Mesenchymal stem cell (in vitro differentiated cells and primary cell): Measurements from ENCODE around the gene COL23A1.

Source experiments
- DNase-seq: peaks from one replicate; pipeline ENCODE4 v3.0.0-alpha.2; 2013
- H2AFZ ChIP-seq: one replicate; pipeline ENCODE4 v1.6.1; 2013; ENCODE audit warnings: low read depth, mild to moderate bottlenecking, control low read depth, inconsistent platforms, low read length, moderate library complexity
- H2AK5ac ChIP-seq: 2 replicates; pipeline ENCODE4 v1.6.1; 2013; ENCODE audit warnings: low read length, moderate library complexity, mild to moderate bottlenecking, inconsistent platforms; ENCODE audit not compliant: severe bottlenecking
- H2BK120ac ChIP-seq: one replicate; pipeline ENCODE4 v1.6.1; 2013; ENCODE audit warnings: low read depth, mild to moderate bottlenecking, inconsistent platforms, low read length, moderate library complexity
- H2BK12ac ChIP-seq, 2 experiments: one replicate each; pipeline ENCODE4 v1.6.1; 2013; ENCODE audit warnings: inconsistent platforms in 2 of 2, low read length in 2 of 2, mild to moderate bottlenecking in 2 of 2, moderate library complexity in 2 of 2, control low read depth in 1 of 2
- H2BK15ac ChIP-seq: one replicate; pipeline ENCODE4 v1.6.1; 2013; ENCODE audit warnings: mild to moderate bottlenecking, low read depth, inconsistent platforms; ENCODE audit not compliant: poor library complexity, severe bottlenecking
- H2BK5ac ChIP-seq: 2 replicates; pipeline ENCODE4 v1.6.1; 2013; ENCODE audit warnings: low read depth, mild to moderate bottlenecking, low read length, control low read depth, inconsistent platforms; ENCODE audit not compliant: poor library complexity, severe bottlenecking
- H3K14ac ChIP-seq, 2 experiments: one replicate each; pipeline ENCODE4 v1.6.1; 2013; ENCODE audit warnings: inconsistent platforms in 2 of 2, low read length in 2 of 2, control low read depth in 1 of 2, mild to moderate bottlenecking in 1 of 2, moderate library complexity in 1 of 2
- H3K18ac ChIP-seq, 2 experiments: one replicate each; pipeline ENCODE4 v1.6.1; 2013; ENCODE audit warnings: inconsistent platforms in 2 of 2, low read length in 2 of 2, control low read depth in 1 of 2, low read depth in 1 of 2, mild to moderate bottlenecking in 1 of 2
- H3K23ac ChIP-seq, 2 experiments: one replicate each; pipeline ENCODE4 v1.6.1; 2013; ENCODE audit warnings: inconsistent platforms in 2 of 2, low read length in 2 of 2, mild to moderate bottlenecking in 2 of 2, moderate library complexity in 2 of 2, control low read depth in 1 of 2
- H3K27ac ChIP-seq: 2 replicates; pipeline ENCODE4 v1.5.1; 2013; ENCODE audit warnings: mild to moderate bottlenecking, moderate library complexity, low read length, control low read depth, inconsistent platforms; ENCODE audit not compliant: poor library complexity, severe bottlenecking
- H3K27me3 ChIP-seq, 2 experiments: 2 replicates each; pipeline versions ENCODE4 v1.6.1 to v1.7.0; 2013; ENCODE audit warnings: low read length in 2 of 2, mild to moderate bottlenecking in 2 of 2, moderate library complexity in 2 of 2, control low read depth in 1 of 2, inconsistent platforms in 1 of 2; ENCODE audit not compliant: control insufficient read depth in 1 of 2, insufficient read depth in 1 of 2
- H3K36me3 ChIP-seq, 2 experiments: 2 replicates each; pipeline versions ENCODE4 v1.6.1 to v1.7.0; 2013; ENCODE audit warnings: low read length in 2 of 2, control low read depth in 1 of 2, inconsistent platforms in 1 of 2, low read depth in 1 of 2, mild to moderate bottlenecking in 1 of 2; ENCODE audit not compliant: insufficient read depth in 2 of 2, control insufficient read depth in 1 of 2
- H3K4ac ChIP-seq, 2 experiments: one replicate each; pipeline ENCODE4 v1.6.1; 2013; ENCODE audit warnings: inconsistent platforms in 2 of 2, low read length in 2 of 2, mild to moderate bottlenecking in 2 of 2, moderate library complexity in 2 of 2, control low read depth in 1 of 2, low read depth in 1 of 2
- H3K4me1 ChIP-seq: 2 replicates; pipeline ENCODE4 v1.6.1; 2013; ENCODE audit warnings: low read depth, low read length, control low read depth; ENCODE audit not compliant: control insufficient read depth, insufficient read depth
- H3K4me2 ChIP-seq: 2 replicates; pipeline ENCODE4 v1.6.1; 2013; ENCODE audit warnings: low read length, mild to moderate bottlenecking, inconsistent platforms; ENCODE audit not compliant: poor library complexity, severe bottlenecking
- H3K4me3 ChIP-seq, 2 experiments: 2 replicates each; pipeline versions ENCODE4 v1.5.1 to v1.7.0; 2013; ENCODE audit warnings: low read length in 2 of 2, mild to moderate bottlenecking in 2 of 2, control low read depth in 1 of 2, low read depth in 1 of 2; ENCODE audit not compliant: insufficient read depth in 1 of 2
- H3K79me1 ChIP-seq: replicated peaks from 2 replicates; pipeline ENCODE4 v1.6.1; 2013; ENCODE audit warnings: mild to moderate bottlenecking, control low read depth, low read length, inconsistent platforms; ENCODE audit not compliant: poor library complexity, severe bottlenecking
- H3K9ac ChIP-seq: 2 replicates; pipeline ENCODE4 v1.7.0; 2013; ENCODE audit warnings: mild to moderate bottlenecking, low read length, moderate library complexity
- H3K9me3 ChIP-seq: 2 replicates; pipeline ENCODE4 v1.7.0; 2013; ENCODE audit warnings: mild to moderate bottlenecking, low read length; ENCODE audit not compliant: control insufficient read depth
- H4K8ac ChIP-seq: one replicate; pipeline ENCODE4 v1.6.1; 2013; ENCODE audit warnings: inconsistent platforms, mild to moderate bottlenecking, low read length, moderate library complexity
- H4K91ac ChIP-seq: one replicate; pipeline ENCODE4 v1.6.1; 2013; ENCODE audit warnings: mild to moderate bottlenecking, low read length, inconsistent platforms
- WGBS: methylation state at CpG from one replicate; pipeline ENCODE4 v1.1.7; 2013; ENCODE audit warnings: mixed read lengths; 5-methylcytosine and 5-hydroxymethylcytosine counted together

Gene COL23A1

DNA sequence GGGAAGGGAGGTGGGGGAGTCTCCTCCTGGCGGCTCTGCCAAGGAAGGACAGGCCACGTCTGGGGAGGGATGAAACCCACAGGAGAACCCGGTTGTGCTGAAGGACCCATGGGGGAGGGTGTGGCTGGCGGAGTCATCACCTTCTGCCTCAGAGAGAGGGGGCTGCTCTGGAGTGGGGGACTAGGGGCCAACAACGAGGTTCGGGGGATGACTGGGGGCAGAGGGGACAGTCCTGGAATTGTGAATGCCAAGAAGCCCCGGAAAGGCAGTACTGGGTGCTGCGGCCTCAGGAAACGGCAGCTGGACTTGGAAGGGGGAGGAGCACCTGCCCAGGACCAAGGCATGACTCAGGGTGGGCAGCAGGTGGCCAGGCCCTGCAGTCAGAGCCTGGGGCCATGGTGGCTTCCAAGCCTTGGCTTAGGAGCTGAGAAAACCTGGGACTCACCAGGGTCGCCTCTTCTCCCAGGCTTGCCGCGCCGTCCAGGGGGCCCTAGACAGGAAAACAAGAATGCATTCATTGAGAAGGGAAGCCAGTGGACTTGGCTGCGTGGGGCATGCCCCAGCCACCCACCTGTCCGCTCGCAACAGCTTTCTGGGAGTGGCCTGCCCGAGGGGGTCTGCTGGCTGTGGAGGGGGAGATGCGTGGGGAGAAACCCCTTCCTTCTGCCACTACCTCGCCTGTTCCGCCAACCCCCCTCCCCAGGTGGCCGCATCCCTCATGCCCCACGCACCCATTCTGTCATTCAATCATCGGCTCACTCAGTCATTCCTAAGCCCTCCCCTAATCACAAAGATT is 283.6 kb downstream of the COL23A1 start:
- Histone ChIP-seq H4K91ac (no peak overlapping the region), H3K36me3 (no peaks in the 10 kb centered on the region), H2AK5ac (no peak overlapping the region), H3K23ac (no peak overlapping the region), H3K4me2 (no peak overlapping the region), H3K27me3 (peaks cover 0 to 31% of the 10 kb centered on the region in 2 experiments), H3K14ac (no peak overlapping the region), H4K8ac (no peak overlapping the region), H3K4me3 (no peak overlapping the region), H3K18ac (no peak overlapping the region), H2AFZ (no peak overlapping the region), H2BK15ac (no peak overlapping the region), H2BK12ac (no peak overlapping the region), H3K79me1 (no peaks in the 10 kb centered on the region), H3K4ac (no peak overlapping the region), H3K9ac (no peak overlapping the region), H3K27ac (no peak overlapping the region), H3K9me3 (no peaks in the 10 kb centered on the region), H2BK120ac (no peak overlapping the region), H3K4me1 (no peaks in the 10 kb centered on the region), H2BK5ac (no peak overlapping the region)
- WGBS = 87% methylated on average over 21 of the region's 23 CpGs
- DNase-seq = no peak

DNA sequence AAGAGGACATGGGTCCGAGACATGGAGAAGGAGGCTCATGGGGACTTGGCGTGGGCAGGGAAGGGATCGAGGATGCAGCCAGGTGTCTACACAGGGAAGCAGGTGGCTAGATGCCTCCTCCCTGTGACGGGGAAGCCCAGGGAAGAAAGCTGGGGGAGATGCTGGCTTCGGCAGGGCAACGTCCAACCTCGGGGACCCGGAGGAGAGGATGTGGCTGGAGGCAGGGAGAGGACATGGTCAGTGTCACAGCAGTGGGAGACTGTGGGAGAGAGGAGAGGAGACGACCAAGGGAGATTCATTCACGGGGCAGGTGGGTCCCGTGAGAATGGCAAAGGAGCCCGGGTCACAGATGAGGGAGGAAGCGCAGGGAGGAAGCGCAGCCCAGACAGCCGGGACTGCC is 284.4 kb downstream of the COL23A1 start:
- no peak overlapping the region for H2BK5ac ChIP-seq
- H3K79me1 ChIP-seq = no peaks in the 10 kb centered on the region
- H2BK12ac ChIP-seq = no peak overlapping the region
- H3K18ac ChIP-seq = no peak overlapping the region
- H4K8ac ChIP-seq = no peak overlapping the region
- no peak for DNase-seq
- H2AFZ ChIP-seq = no peak overlapping the region
- no peaks in the 10 kb centered on the region for H3K9me3 ChIP-seq
- H2BK15ac ChIP-seq = no peak overlapping the region
- no peak overlapping the region for H3K4me2 ChIP-seq
- WGBS = 92% methylated on average over 15 of the region's 15 CpGs
- no peaks in the 10 kb centered on the region for H3K4me1 ChIP-seq
- H3K36me3 ChIP-seq = no peaks in the 10 kb centered on the region
- no peak overlapping the region for H3K4me3 ChIP-seq
- no peak overlapping the region for H3K23ac ChIP-seq
- no peak overlapping the region for H2AK5ac ChIP-seq
- H4K91ac ChIP-seq = no peak overlapping the region
- no peak overlapping the region for H3K27ac ChIP-seq
- H3K14ac ChIP-seq = no peak overlapping the region
- no peak overlapping the region for H3K4ac ChIP-seq
- no peak overlapping the region for H3K9ac ChIP-seq
- peaks cover 0 to 31% of the 10 kb centered on the region in 2 experiments for H3K27me3 ChIP-seq
- H2BK120ac ChIP-seq = no peak overlapping the region

DNA sequence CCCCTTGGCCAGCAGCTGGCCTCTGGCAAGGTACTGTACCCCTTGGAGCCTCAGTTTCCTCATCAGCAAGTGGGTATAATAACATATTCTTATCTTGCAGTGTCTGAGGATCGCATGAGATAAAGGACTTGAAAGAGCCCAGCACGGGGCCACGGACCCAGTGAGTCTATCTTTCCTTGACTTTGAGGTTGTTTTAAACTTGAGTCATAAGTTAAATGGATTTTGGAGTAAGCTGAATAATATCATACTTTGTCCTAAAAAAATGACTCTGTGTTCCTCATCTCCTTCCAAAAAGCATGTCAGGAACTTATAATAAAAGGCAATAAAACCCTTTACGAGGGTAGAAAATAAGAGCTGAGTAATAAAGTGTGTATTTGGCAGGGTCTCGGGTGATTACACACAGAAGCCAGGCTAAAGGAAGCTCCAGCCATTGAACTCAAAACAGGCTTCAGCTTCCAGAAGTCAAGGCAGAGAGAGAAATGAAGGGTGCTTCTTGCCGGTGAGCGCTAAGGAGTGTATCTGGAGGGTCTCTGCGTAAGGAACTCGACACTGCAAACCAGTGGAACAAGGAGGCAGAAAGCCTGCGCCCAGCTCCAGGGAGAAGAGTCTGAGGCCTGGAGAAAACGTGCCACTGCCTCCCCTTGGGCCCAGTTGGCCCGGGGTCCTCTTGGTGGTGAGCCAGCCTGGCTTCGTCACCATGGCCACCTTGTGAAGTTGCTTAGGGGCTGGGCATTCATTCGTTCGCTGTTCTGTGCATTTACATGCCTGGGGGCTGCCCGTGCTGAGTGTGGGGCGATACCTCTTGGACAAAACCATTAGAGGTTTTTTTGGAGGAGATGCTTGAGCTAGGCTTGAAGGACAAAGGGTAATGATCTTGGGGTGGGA is 285.2 kb downstream of the COL23A1 start:
- no peak for DNase-seq
- 77% methylated on average over 16 of the region's 17 CpGs for WGBS
- H4K8ac ChIP-seq = no peak overlapping the region

DNA sequence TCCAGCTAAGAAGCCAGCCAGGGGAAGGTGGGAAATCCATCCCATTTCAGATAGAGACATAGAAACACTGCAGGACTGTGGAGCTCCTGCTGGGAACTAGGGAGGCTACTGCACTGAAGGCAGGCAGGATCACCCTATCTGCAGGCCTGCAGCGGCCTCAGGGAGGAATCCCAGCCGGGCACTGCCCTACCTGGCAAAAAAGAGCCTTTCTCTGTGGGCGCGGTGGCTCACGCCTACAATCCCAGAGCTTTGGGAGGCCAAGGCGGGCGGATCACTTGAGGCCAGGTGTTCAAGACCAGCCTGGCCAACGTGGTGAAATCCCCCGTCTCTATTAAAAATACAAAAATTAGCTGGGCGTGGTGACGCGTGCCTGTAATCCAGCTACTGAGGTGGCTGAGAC is 286.2 kb downstream of the COL23A1 start:
- no peak overlapping the region for H2AFZ ChIP-seq
- no peak overlapping the region for H2BK120ac ChIP-seq
- H3K27me3 ChIP-seq = peaks cover 0 to 31% of the 10 kb centered on the region in 2 experiments
- no peak overlapping the region for H2AK5ac ChIP-seq
- no peak overlapping the region for H3K4me2 ChIP-seq
- H2BK15ac ChIP-seq = no peak overlapping the region
- no peaks in the 10 kb centered on the region for H3K9me3 ChIP-seq
- 86% methylated on average over 12 of the region's 12 CpGs for WGBS
- H2BK12ac ChIP-seq = no peak overlapping the region
- H3K79me1 ChIP-seq = no peaks in the 10 kb centered on the region
- no peak overlapping the region for H4K91ac ChIP-seq
- no peak for DNase-seq
- no peak overlapping the region for H3K14ac ChIP-seq
- H3K4me3 ChIP-seq = no peak overlapping the region
- H3K4me1 ChIP-seq = no peaks in the 10 kb centered on the region
- no peak overlapping the region for H3K4ac ChIP-seq
- no peaks in the 10 kb centered on the region for H3K36me3 ChIP-seq
- no peak overlapping the region for H3K18ac ChIP-seq
- H3K23ac ChIP-seq = no peak overlapping the region
- no peak overlapping the region for H2BK5ac ChIP-seq
- no peak overlapping the region for H3K27ac ChIP-seq
- no peak overlapping the region for H4K8ac ChIP-seq
- no peak overlapping the region for H3K9ac ChIP-seq

More for the DNA sequence above, 285.2 kb downstream of the COL23A1 start:
- Histone ChIP-seq H2BK120ac (no peak overlapping the region), H3K4me3 (no peak overlapping the region), H3K4me1 (no peaks in the 10 kb centered on the region), H2BK12ac (no peak overlapping the region), H3K36me3 (no peaks in the 10 kb centered on the region), H3K9ac (peak overlapping the region; percentile 29), H3K14ac (no peak overlapping the region), H3K4me2 (no peak overlapping the region), H3K23ac (no peak overlapping the region), H3K4ac (no peak overlapping the region), H2BK15ac (no peak overlapping the region), H2BK5ac (no peak overlapping the region), H3K27me3 (peaks cover 0 to 31% of the 10 kb centered on the region in 2 experiments), H4K91ac (no peak overlapping the region), H3K9me3 (no peaks in the 10 kb centered on the region), H2AFZ (no peak overlapping the region), H3K27ac (no peak overlapping the region), H2AK5ac (no peak overlapping the region), H3K79me1 (no peaks in the 10 kb centered on the region), H3K18ac (no peak overlapping the region)
